HG03432 (cell line): ENCODE data around the gene IZUMO1.
"Not testable (repeated sequence)": the region's sequence is repeated elsewhere in the genome, so short reads cannot be mapped to it uniquely, and the experiment has no call there.

Experiments used
- ATAC-seq: cut with Tn5 transposase; IDR thresholded peaks from one replicate; pipeline ENCODE4 v1.9.1; 2021; ENCODE audit warnings: mild to moderate bottlenecking, moderate library complexity; ENCODE audit not compliant: unreplicated experiment

Gene IZUMO1

GRCh38 chr19:48714759-48715675 lies 31.7 kb downstream of the IZUMO1 start:
- no peak for ATAC-seq

- peak; percentile 87 for ATAC-seq
Observed at GRCh38 chr19:48713864-48714755, 32.6 kb downstream of the IZUMO1 start.

- ATAC-seq: no peak
Observed at GRCh38 chr19:48713041-48713863, 33.5 kb downstream of the IZUMO1 start.

GRCh38 chr19:48711106-48711662 lies 35.5 kb downstream of the IZUMO1 start:
- ATAC-seq: no peak

GRCh38 chr19:48708471-48708870 lies 38.2 kb downstream of the IZUMO1 start:
- ATAC-seq: no peak

- no peak for ATAC-seq
Observed at GRCh38 chr19:48705431-48705830, 41.3 kb downstream of the IZUMO1 start.

GRCh38 chr19:48703316-48703715 lies 43.4 kb downstream of the IZUMO1 start:
- ATAC-seq: no peak

GRCh38 chr19:48702701-48703100 lies 44.0 kb downstream of the IZUMO1 start:
- ATAC-seq: no peak

GRCh38 chr19:48698046-48698445 lies 48.7 kb downstream of the IZUMO1 start:
- no peak for ATAC-seq

GRCh38 chr19:48696353-48697010 lies 50.2 kb downstream of the IZUMO1 start:
- no peak for ATAC-seq

GRCh38 chr19:48695743-48696352 lies 50.9 kb downstream of the IZUMO1 start, which contains the start of gene FUT2:
Gene FUT2 (plus strand): TSS chr19:48695971. CDS start chr19:48702957, 6,986 bp downstream.
- no peak for ATAC-seq

- not testable (repeated sequence) for ATAC-seq
Observed at GRCh38 chr19:48693629-48694028, 53.1 kb downstream of the IZUMO1 start.
